Measurements from ENCODE around the gene PIK3R2. TPM values are rescaled to one million over a fixed set of nuclear protein-coding genes. Genes with fewer than 3 reads are reported as not detected.

PIK3R2 gene
- total RNA-seq, 1 experiment from 2014 or later: 37.6 TPM

DNA sequence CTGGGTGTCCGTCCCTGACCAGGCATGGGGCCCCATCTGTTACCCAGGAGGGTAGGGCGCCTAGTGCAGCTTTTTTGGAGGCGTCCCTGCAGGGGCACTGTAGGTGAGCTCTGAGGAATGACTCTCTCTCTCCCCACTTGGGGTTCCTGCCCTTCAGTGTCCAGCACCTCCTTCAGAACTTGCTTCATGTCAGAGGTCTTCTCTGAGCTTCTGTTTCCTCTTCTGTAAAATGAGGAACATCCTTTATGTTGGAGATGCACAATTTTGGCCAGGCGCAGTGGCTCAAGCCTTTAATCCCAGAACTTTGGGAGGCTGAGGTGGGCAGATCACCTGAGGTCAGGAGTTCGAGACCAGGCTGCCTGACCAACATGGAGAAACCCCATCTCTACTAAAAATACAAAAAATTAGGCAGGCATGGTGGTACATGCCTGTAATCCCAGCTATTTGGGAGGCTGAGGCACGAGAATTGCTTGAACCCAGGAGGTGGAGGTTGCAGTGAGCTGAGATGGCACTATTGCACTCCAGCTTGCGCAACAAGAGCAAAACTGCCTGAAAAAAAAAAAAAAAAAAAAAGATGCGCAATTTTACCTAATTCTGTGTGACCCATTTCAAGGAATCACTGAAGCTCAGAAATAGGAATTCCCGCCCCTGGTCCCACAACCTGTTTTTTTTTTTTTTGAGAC is 15.2 kb upstream of the PIK3R2 start:
- no TSS peak for BruUV-seq (replicated peaks)
- Histone ChIP-seq H3K4me3 (ENCODE audit: low read depth in 2 of 2, low read length in 2 of 2) (no peak overlapping the region), H3K36me3 (ENCODE audit: control insufficient read depth, insufficient read depth, low read length) (no peaks in the 10 kb centered on the region), H3K27me3 (ENCODE audit: control insufficient read depth, insufficient read depth, low read length) (no peaks in the 10 kb centered on the region), H3K27ac (ENCODE audit: low read length) (no peak overlapping the region), H3K4me1 (ENCODE audit: control insufficient read depth, insufficient read depth, low read length) (no peaks in the 10 kb centered on the region), H3K9me3 (ENCODE audit: control insufficient read depth, insufficient read depth, low read depth, low read length) (no peaks in the 10 kb centered on the region)
- POLR2A ChIA-PET: interaction anchor here (0.6 kb wide), 1 partner anchor 283 kb away, joined by 4 read pairs; no protein-coding TSS in a partner anchor
- in situ Hi-C loops (cut with HindIII; ENCODE audit: low pct_unique_long_range_greater_than_20kb, low sequenced_read_pairs): no loop called here
- TF ChIP-seq SIN3A (IDR thresholded peaks at IDR 0.05; ENCODE audit: borderline replicate concordance, insufficient read depth, low read depth, low read length) (no peak), POLR2AphosphoS5 (IDR thresholded peaks at IDR 0.05; ENCODE audit: low read depth, low read length) (no peak), TCF7L2 (IDR thresholded peaks at IDR 0.05; ENCODE audit: low read depth, low read length) (no peak)
- TF ChIP-seq, protein P1, sequence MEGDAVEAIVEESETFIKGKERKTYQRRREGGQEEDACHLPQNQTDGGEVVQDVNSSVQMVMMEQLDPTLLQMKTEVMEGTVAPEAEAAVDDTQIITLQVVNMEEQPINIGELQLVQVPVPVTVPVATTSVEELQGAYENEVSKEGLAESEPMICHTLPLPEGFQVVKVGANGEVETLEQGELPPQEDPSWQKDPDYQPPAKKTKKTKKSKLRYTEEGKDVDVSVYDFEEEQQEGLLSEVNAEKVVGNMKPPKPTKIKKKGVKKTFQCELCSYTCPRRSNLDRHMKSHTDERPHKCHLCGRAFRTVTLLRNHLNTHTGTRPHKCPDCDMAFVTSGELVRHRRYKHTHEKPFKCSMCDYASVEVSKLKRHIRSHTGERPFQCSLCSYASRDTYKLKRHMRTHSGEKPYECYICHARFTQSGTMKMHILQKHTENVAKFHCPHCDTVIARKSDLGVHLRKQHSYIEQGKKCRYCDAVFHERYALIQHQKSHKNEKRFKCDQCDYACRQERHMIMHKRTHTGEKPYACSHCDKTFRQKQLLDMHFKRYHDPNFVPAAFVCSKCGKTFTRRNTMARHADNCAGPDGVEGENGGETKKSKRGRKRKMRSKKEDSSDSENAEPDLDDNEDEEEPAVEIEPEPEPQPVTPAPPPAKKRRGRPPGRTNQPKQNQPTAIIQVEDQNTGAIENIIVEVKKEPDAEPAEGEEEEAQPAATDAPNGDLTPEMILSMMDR (IDR thresholded peaks at IDR 0.05): no peak
- TF ChIP-seq, protein P2, sequence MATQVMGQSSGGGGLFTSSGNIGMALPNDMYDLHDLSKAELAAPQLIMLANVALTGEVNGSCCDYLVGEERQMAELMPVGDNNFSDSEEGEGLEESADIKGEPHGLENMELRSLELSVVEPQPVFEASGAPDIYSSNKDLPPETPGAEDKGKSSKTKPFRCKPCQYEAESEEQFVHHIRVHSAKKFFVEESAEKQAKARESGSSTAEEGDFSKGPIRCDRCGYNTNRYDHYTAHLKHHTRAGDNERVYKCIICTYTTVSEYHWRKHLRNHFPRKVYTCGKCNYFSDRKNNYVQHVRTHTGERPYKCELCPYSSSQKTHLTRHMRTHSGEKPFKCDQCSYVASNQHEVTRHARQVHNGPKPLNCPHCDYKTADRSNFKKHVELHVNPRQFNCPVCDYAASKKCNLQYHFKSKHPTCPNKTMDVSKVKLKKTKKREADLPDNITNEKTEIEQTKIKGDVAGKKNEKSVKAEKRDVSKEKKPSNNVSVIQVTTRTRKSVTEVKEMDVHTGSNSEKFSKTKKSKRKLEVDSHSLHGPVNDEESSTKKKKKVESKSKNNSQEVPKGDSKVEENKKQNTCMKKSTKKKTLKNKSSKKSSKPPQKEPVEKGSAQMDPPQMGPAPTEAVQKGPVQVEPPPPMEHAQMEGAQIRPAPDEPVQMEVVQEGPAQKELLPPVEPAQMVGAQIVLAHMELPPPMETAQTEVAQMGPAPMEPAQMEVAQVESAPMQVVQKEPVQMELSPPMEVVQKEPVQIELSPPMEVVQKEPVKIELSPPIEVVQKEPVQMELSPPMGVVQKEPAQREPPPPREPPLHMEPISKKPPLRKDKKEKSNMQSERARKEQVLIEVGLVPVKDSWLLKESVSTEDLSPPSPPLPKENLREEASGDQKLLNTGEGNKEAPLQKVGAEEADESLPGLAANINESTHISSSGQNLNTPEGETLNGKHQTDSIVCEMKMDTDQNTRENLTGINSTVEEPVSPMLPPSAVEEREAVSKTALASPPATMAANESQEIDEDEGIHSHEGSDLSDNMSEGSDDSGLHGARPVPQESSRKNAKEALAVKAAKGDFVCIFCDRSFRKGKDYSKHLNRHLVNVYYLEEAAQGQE (IDR thresholded peaks at IDR 0.05; ENCODE audit: insufficient read depth in 1 of 2, low read depth in 2 of 2, low read length in 1 of 2): no peak
- DNase-seq (ENCODE audit: low read depth, low spot score) (no peak), ATAC-seq (no peak)
- intact Hi-C loops (cut with micrococcal nuclease; ENCODE audit: unreplicated experiment): no loop called here
- CTCF ChIA-PET: interaction anchor here (0.6 kb wide), 1 partner anchor 40 kb away, joined by 3 read pairs; no protein-coding TSS in a partner anchor

DNA sequence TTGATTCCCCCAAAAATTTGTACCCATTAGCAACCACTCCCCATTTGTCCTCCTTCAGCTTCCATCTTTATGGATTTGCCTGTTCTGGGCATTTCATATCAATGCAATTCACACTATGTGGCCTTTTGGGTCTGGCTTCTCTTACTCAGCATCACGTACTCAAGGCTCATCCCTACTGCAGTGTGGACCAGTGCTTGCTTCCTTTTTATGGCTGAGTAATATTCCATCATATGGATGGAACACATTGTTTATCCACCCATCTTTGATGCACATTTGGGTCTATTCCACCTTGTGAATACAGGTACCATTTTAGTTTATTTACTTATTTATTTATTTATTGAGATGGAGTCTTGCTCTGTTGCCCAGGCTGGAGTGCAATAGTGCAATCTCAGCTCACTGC is 12.5 kb upstream of the PIK3R2 start:
- no peaks in the 10 kb centered on the region for H3K9me3 ChIP-seq (ENCODE audit: control insufficient read depth, insufficient read depth, low read depth, low read length)
- H3K4me1 ChIP-seq (ENCODE audit: control insufficient read depth, insufficient read depth, low read length): no peaks in the 10 kb centered on the region
- DNase-seq (ENCODE audit: low read depth, low spot score) (no peak), ATAC-seq (no peak)
- TF ChIP-seq, protein P1 (IDR thresholded peaks at IDR 0.05): no peak
- no peak for TF ChIP-seq POLR2AphosphoS5 (IDR thresholded peaks at IDR 0.05; ENCODE audit: low read depth, low read length)
- TF ChIP-seq, protein P2 (IDR thresholded peaks at IDR 0.05; ENCODE audit: insufficient read depth in 1 of 2, low read depth in 2 of 2, low read length in 1 of 2): no peak
- TF ChIP-seq TCF7L2 (IDR thresholded peaks at IDR 0.05; ENCODE audit: low read depth, low read length): no peak
- no peak for TF ChIP-seq SIN3A (IDR thresholded peaks at IDR 0.05; ENCODE audit: borderline replicate concordance, insufficient read depth, low read depth, low read length)
- in situ Hi-C loops (cut with HindIII; ENCODE audit: low pct_unique_long_range_greater_than_20kb, low sequenced_read_pairs) (no loop called here), intact Hi-C loops (cut with micrococcal nuclease; ENCODE audit: unreplicated experiment) (no loop called here)
- POLR2A ChIA-PET: interaction anchor here (0.8 kb wide), 1 partner anchor 31 kb away, joined by 5 read pairs; no protein-coding TSS in a partner anchor
- no peaks in the 10 kb centered on the region for H3K27me3 ChIP-seq (ENCODE audit: control insufficient read depth, insufficient read depth, low read length)
- H3K36me3 ChIP-seq (ENCODE audit: control insufficient read depth, insufficient read depth, low read length): no peaks in the 10 kb centered on the region
- H3K4me3 ChIP-seq (ENCODE audit: low read depth in 2 of 2, low read length in 2 of 2): no peak overlapping the region
- no TSS peak for BruUV-seq (replicated peaks)
- CTCF ChIA-PET: interaction anchor here (0.6 kb wide), 1 partner anchor 37 kb away, joined by 5 read pairs; no protein-coding TSS in a partner anchor
- no peak overlapping the region for H3K27ac ChIP-seq (ENCODE audit: low read length)

Measured in Panc1 (cell line).